Measurements from ENCODE around the gene KXD1.
"Not testable (repeated sequence)": the region's sequence is repeated elsewhere in the genome, so short reads cannot be mapped to it uniquely, and the experiment has no call there.

Gene KXD1

DNA sequence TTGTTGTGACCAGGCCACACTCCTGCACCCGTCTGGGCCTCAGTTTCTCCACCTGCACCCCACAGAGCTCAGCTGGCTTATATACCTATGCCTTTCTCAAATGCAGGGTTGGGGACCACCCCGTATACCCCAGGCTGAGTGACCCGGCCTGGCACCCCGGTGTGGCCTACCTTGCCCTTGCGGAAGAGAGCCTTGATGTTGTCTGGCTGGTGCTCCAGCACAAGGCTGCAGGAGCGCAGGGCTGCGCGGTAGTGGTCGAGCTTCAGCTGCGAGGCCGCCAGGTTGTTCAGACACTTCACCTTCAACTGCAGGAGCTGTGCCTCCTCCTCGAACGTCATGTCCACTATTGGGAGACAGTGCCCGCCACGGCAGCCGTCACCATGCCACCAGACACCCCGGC lies 20.2 kb upstream of the KXD1 start:
- DNase-seq = no peak

DNA sequence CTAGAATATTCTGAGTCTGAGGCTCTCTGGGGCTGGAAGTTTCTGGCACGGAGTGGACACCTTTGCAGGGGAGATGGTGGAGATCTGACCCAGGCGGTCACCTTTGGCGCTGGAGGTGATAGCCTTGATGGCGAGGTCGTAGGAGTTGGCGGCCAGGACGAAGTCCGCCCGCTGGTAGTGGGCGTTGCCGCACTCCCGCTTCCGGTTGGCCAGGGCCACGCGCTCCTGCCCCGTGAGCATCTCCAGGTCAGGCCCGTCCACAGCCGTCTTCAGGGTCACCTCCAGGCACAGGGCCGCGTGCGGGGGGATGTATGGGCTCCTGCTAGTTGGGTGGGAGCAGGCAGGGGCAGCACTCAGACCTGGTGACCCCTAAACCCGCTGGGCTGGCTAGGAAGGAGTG lies 19.6 kb upstream of the KXD1 start:
- no peak for DNase-seq

DNA sequence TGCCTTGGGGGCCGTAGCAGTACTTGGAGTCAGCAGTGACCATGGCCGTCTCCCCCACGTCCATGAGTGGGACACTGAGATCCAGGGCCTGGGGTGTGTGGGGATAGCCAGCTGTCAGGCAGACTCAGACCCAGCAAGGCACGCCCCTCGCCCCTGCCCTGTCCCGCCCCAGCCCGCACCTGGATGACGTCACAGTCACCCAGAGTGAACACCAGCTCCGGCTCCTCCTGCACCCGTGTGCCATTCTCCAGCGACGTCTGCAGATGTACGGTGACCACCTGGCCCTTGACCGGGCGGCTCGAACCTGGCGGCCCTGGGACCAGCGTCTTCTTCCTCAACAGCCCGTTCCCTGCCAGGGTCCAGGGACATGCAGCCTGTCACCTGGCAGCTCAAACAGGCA lies 18.3 kb upstream of the KXD1 start:
- no peak for DNase-seq

- DNase-seq = not testable (repeated sequence)
Observed at GRCh38 chr19:18540200-18540599, 17.5 kb upstream of the KXD1 start.

GRCh38 chr19:18541258-18541991 lies 16.2 kb upstream of the KXD1 start:
- no peak for DNase-seq

GRCh38 chr19:18541992-18542940 lies 15.4 kb upstream of the KXD1 start:
- DNase-seq = no peak

- DNase-seq = peak; percentile 8 to 52
Observed at GRCh38 chr19:18542941-18543813, 14.5 kb upstream of the KXD1 start, which contains the start of gene FKBP8. Gene FKBP8 (minus strand): TSS chr19:18543573. CDS start chr19:18541970, 1,603 bp downstream.

DNA sequence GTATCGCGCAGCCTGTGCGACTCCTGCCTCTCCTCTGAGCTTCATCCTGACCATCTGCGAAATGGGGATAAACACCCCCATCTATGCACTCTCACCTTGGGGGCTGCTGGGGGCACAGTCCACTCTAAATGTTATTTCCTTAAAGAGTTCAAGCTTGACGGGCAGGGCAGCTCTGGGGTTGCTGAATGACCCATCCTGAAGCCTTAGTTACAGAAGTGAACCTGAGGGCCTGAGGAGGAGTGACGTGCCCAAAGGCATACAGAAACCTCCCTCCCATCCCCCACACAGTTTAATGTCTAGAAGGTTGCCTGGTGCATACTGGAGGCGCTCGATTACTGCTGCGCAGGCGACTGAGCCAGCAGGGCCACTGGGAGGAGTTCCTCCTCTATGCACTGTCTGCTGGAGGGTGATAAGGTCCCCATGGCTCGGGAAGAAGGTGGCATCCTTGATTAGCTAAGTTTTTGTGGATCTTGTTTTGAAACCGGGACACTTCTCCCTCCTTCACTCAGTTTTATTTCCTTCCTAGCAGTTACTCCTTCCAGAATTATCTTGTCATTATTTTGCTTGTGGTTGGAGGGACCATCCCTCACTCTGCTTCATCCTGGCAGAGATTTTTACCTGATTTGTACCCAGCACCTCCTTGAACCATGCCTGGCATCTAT lies 13.7 kb upstream of the KXD1 start:
- no peak for DNase-seq

- DNase-seq = no peak
Observed at GRCh38 chr19:18551631-18552030, 6.0 kb upstream of the KXD1 start.

DNA sequence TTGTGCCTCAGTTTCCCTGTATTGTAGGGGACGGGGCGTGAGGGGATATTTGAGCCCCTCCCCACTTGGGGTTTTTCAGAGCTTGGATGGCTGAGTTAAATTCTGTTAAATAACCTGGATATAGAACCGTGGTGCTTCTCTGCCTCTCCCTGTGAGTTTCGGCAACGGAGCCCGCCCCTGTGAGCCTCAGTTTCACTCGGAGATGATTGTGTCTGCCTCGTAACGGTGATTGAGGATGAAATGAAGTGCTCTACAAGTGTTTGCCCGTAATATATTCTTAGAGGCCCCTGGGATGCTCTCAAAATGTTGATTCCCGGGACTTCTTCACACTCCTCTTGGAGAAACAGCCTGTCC lies 509 bp downstream of the KXD1 start:
- DNase-seq = no peak

DNA sequence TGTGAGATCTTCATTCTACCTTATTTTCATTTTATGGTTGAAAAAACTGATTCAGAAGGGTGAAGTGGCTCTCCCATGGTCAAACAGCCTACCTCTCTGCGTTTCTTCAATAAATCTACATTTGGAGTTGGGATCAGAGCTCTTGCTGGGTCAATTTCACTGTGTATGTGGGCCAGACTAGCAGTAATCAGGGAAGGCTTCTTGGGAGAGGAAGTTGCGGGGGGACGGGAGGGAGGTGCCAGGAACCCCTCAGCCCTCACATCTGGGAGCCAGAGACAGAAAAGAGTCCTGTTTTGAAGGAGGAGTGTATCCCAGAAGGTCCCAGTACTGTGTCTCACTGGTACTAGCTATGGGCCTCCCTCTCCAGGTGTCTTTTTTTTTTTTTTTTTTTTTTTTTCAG lies 934 bp downstream of the KXD1 start:
- DNase-seq = no peak

GRCh38 chr19:18559685-18560084 lies 2.0 kb downstream of the KXD1 start:
- DNase-seq = no peak

DNA sequence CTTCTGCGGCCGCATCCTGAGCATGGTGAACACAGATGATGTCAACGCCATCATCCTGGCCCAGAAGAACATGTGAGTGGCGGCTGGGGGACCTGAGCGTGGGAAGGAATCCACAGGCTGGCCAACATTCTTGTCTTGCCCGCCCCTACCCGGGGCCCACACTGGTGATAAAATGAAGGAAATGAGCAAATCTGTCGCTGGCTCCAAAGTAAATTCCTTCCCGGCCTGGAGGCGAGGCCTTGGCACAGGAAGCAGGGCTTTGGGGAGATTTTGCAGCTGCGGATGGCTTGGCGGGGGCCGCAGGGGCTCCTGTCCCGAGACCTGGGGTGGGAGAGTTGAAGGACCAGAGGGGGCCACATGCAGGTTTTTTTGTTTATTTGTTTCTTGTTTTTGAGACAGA lies 4.4 kb downstream of the KXD1 start:
- no peak for DNase-seq

- no peak for DNase-seq
Observed at GRCh38 chr19:18566953-18567352, 9.3 kb downstream of the KXD1 start.

DNA sequence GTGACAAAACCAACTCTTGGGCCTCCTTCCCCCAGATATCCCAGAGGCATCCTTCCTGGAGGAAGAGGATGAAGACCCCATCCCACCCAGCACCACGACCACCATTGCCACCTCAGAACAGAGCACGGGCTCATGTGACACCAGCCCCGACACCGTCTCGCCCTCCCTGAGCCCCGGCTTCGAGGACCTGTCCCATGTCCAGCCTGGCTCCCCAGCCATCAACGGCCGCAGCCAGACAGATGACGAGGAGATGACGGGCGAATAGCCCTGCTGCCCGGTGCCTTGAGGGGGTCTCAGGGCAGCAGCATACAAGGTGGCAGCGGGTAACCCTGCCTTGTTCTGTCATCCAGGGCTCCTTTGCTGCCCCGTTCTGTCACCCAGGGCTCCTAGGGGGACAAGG lies 10.7 kb downstream of the KXD1 start:
- no peak for DNase-seq

- peak; percentile 82 to 89 for DNase-seq
Observed at GRCh38 chr19:18571564-18572344, 14.1 kb downstream of the KXD1 start, which contains the start of gene UBA52. Gene UBA52 (plus strand): TSS chr19:18571857. CDS start chr19:18573301, 1,444 bp downstream.

GRCh38 chr19:18574691-18575291 lies 17.1 kb downstream of the KXD1 start:
- DNase-seq = no peak

DNA sequence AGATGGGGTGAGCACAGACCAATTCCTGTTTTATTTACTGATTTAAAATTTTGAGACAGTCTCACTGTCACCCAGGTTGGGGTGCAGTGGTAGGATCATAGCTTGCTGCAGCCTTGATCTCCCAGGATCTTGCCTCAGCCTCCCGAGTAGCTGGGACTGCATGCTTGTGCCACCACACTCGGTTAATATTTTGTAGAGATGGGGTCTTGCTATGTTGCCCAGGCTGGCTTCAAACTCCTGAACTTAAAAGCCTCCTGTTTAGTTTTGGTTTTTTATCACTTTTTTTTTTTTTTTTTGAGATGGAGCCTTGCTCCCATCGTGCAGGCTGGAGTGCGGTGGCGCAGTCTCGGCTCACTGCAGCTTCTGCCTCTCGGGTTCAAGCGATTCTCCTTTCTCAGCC lies 18.7 kb downstream of the KXD1 start:
- DNase-seq = no peak

GRCh38 chr19:18577365-18577914 lies 19.8 kb downstream of the KXD1 start:
- no peak for DNase-seq

GRCh38 chr19:18580311-18580710 lies 22.6 kb downstream of the KXD1 start:
- DNase-seq = no peak

DNA sequence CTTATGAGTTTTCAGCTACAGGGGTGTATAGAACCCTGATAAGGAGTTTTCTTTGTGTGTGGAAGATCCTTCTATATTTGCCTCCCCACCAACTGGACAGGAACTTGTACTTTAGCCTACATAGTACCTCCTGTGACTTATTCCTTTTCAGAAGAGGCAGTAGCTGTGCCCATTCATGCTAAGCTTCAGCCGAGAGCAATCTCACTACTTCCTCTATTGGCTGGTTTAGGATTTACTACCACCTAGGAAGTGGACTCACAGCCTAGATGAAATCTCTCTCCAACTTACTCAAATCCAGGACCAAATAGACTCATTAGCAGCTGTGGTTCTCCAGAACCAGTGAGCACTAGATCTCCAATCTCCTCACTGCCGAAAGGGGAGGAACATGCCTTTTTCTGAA lies 28.6 kb downstream of the KXD1 start:
- DNase-seq = no peak

Data from NCI-H187 (cell line).